BLaER1 treated with 17β-estradiol and CSF1 and Interleukin-3, amounts not matched to agents 10 nM and 100 nM (cell line): Measurements from ENCODE around the gene STK4.
A peak's percentile ranks its signal among the peaks of the same experiment; 100 is the strongest.

Source experiments
- H3K27ac ChIP-seq, 11 experiments: shearing (Covaris generic); formaldehyde crosslinking; 2 replicates each; pipeline ENCODE4 v1.8.1; 2022
- H3K27me3 ChIP-seq, 11 experiments: shearing (Covaris generic); formaldehyde crosslinking; 2 replicates each; pipeline ENCODE4 v1.8.1; 2022
- H3K36me3 ChIP-seq, 11 experiments: shearing (Covaris generic); formaldehyde crosslinking; 2 replicates each; pipeline ENCODE4 v1.8.1; 2022
- H3K4me1 ChIP-seq, 10 experiments: shearing (Covaris generic); formaldehyde crosslinking; 2 replicates each; pipeline ENCODE4 v1.8.1; 2022
- H3K4me2 ChIP-seq, 11 experiments: shearing (Covaris generic); formaldehyde crosslinking; 2 replicates each; pipeline ENCODE4 v1.8.1; 2022
- H3K4me3 ChIP-seq, 10 experiments: shearing (Covaris generic); formaldehyde crosslinking; 2 replicates each; pipeline ENCODE4 v1.8.1; 2022
- H3K9ac ChIP-seq, 11 experiments: shearing (Covaris generic); formaldehyde crosslinking; 2 replicates each; pipeline ENCODE4 v1.8.1; 2022
- H3K9me3 ChIP-seq, 11 experiments: shearing (Covaris generic); formaldehyde crosslinking; replicated peaks in 1 of 11; 2 replicates each; pipeline ENCODE4 v1.8.1; 2022
- H4K20me1 ChIP-seq, 11 experiments: shearing (Covaris generic); formaldehyde crosslinking; 2 replicates each; pipeline ENCODE4 v1.8.1; 2022
- Cebpa-rat ChIP-seq, 11 experiments: shearing (Covaris generic); IDR thresholded peaks; 2 replicates each; pipeline ENCODE4 v1.8.1; 2022

STK4 gene

GRCh38 chr20:44988631-44989171 is 22.4 kb downstream of the STK4 start:
- no peaks in the 10 kb centered on the region for H3K9me3 ChIP-seq
- H3K9ac ChIP-seq, result no peak overlapping the region
- H3K4me2 ChIP-seq, result no peak overlapping the region
- H3K27me3 ChIP-seq, result no peaks in the 10 kb centered on the region
- TF ChIP-seq Cebpa-rat (IDR thresholded peaks at IDR 0.05), result no peak
- no peak overlapping the region for H3K27ac ChIP-seq
- H3K4me3 ChIP-seq, result no peak overlapping the region
- H3K4me1 ChIP-seq, result peaks cover 12 to 59% (median 33%) of the 10 kb centered on the region in 10 experiments
- H4K20me1 ChIP-seq, result peaks cover 0 to 11% (median 0%) of the 10 kb centered on the region in 11 experiments; a peak in 2 of 22 replicates
- peaks cover 57 to 91% (median 68%) of the 10 kb centered on the region in 11 experiments for H3K36me3 ChIP-seq

- H3K27ac ChIP-seq, result peak overlapping the region in 9 of 11 experiments; percentile 6 to 70 (median 52); a peak in 15 of 22 replicates
- peak overlapping the region in 1 of 10 experiments; percentile 21; a peak in 1 of 20 replicates for H3K4me3 ChIP-seq
- H3K9ac ChIP-seq, result peak overlapping the region in 6 of 11 experiments; percentile 15 to 67 (median 28); a peak in 7 of 22 replicates
- H3K4me2 ChIP-seq, result peak overlapping the region; percentile 0 to 92 (median 38); a peak in 20 of 22 replicates
- peaks cover 50 to 87% (median 63%) of the 10 kb centered on the region in 11 experiments for H3K36me3 ChIP-seq
- H3K9me3 ChIP-seq, result no peaks in the 10 kb centered on the region
- no peaks in the 10 kb centered on the region for H3K27me3 ChIP-seq
- H3K4me1 ChIP-seq, result peaks cover 6 to 67% (median 29%) of the 10 kb centered on the region in 10 experiments
- TF ChIP-seq Cebpa-rat (IDR thresholded peaks at IDR 0.05), result no peak
- peaks cover 0 to 11% (median 0%) of the 10 kb centered on the region in 11 experiments; a peak in 3 of 22 replicates for H4K20me1 ChIP-seq
Observed at GRCh38 chr20:44990425-44990824, 24.1 kb downstream of the STK4 start.

- Histone ChIP-seq H3K36me3 (peaks cover 50 to 87% (median 63%) of the 10 kb centered on the region in 11 experiments), H3K4me1 (peaks cover 6 to 64% (median 30%) of the 10 kb centered on the region in 10 experiments), H3K4me3 (peak overlapping the region in 1 of 10 experiments; percentile 21; a peak in 1 of 20 replicates), H4K20me1 (peaks cover 0 to 11% (median 0%) of the 10 kb centered on the region in 11 experiments; a peak in 3 of 22 replicates), H3K4me2 (peak overlapping the region; percentile 0 to 92 (median 38); a peak in 19 of 22 replicates), H3K27ac (peak overlapping the region in 9 of 11 experiments; percentile 6 to 70 (median 52); a peak in 14 of 22 replicates), H3K27me3 (no peaks in the 10 kb centered on the region), H3K9ac (peak overlapping the region in 6 of 11 experiments; percentile 15 to 67 (median 28); a peak in 7 of 22 replicates), H3K9me3 (no peaks in the 10 kb centered on the region)
- no peak for TF ChIP-seq Cebpa-rat (IDR thresholded peaks at IDR 0.05)
Observed at GRCh38 chr20:44990957-44991356, 24.6 kb downstream of the STK4 start.

- Histone ChIP-seq H3K4me1 (peaks cover 6 to 54% (median 31%) of the 10 kb centered on the region in 10 experiments), H3K27me3 (no peaks in the 10 kb centered on the region), H3K36me3 (peaks cover 51 to 87% (median 63%) of the 10 kb centered on the region in 11 experiments), H4K20me1 (peaks cover 0 to 11% (median 0%) of the 10 kb centered on the region in 11 experiments; a peak in 4 of 22 replicates), H3K4me3 (peak overlapping the region in 2 of 10 experiments; percentile 22 to 26; a peak in 3 of 20 replicates), H3K27ac (peak overlapping the region in 10 of 11 experiments; percentile 26 to 72 (median 54); a peak in 18 of 22 replicates), H3K4me2 (peak overlapping the region in 9 of 11 experiments; percentile 23 to 87 (median 79); a peak in 17 of 22 replicates), H3K9ac (peak overlapping the region in 1 of 11 experiments; percentile 42; a peak in 1 of 22 replicates), H3K9me3 (no peaks in the 10 kb centered on the region)
- TF ChIP-seq Cebpa-rat (IDR thresholded peaks at IDR 0.05), result no peak
Observed at GRCh38 chr20:44993343-44993742, 27.0 kb downstream of the STK4 start.

GRCh38 chr20:44997171-44997570 is 30.9 kb downstream of the STK4 start:
- Histone ChIP-seq H3K27me3 (no peaks in the 10 kb centered on the region), H3K36me3 (peaks cover 75 to 90% (median 81%) of the 10 kb centered on the region in 11 experiments), H3K4me3 (no peak overlapping the region), H3K9me3 (no peaks in the 10 kb centered on the region), H3K4me1 (peaks cover 0 to 24% (median 16%) of the 10 kb centered on the region in 10 experiments; a peak in 16 of 20 replicates), H3K9ac (no peak overlapping the region), H4K20me1 (peaks cover 0 to 15% (median 0%) of the 10 kb centered on the region in 11 experiments; a peak in 4 of 22 replicates), H3K4me2 (no peak overlapping the region), H3K27ac (no peak overlapping the region)
- no peak for TF ChIP-seq Cebpa-rat (IDR thresholded peaks at IDR 0.05)

- H3K4me2 ChIP-seq, result no peak overlapping the region
- H3K4me1 ChIP-seq, result peaks cover 0 to 19% (median 12%) of the 10 kb centered on the region in 10 experiments; a peak in 16 of 20 replicates
- no peak for TF ChIP-seq Cebpa-rat (IDR thresholded peaks at IDR 0.05)
- peaks cover 0 to 15% (median 0%) of the 10 kb centered on the region in 11 experiments; a peak in 4 of 22 replicates for H4K20me1 ChIP-seq
- H3K9me3 ChIP-seq, result no peaks in the 10 kb centered on the region
- H3K4me3 ChIP-seq, result no peak overlapping the region
- no peak overlapping the region for H3K27ac ChIP-seq
- H3K9ac ChIP-seq, result no peak overlapping the region
- H3K36me3 ChIP-seq, result peaks cover 80 to 90% (median 81%) of the 10 kb centered on the region in 11 experiments
- H3K27me3 ChIP-seq, result no peaks in the 10 kb centered on the region
Observed at GRCh38 chr20:44997668-44998067, 31.4 kb downstream of the STK4 start.

GRCh38 chr20:45008521-45009049 is 42.3 kb downstream of the STK4 start:
- peaks cover 68 to 93% (median 85%) of the 10 kb centered on the region in 11 experiments for H3K36me3 ChIP-seq
- no peak overlapping the region for H3K27ac ChIP-seq

GRCh38 chr20:45010399-45010828 is 44.1 kb downstream of the STK4 start:
- TF ChIP-seq Cebpa-rat (IDR thresholded peaks at IDR 0.05), result no peak
- Histone ChIP-seq H3K4me1 (peaks cover 0 to 8% (median 2%) of the 10 kb centered on the region in 10 experiments; a peak in 3 of 20 replicates), H3K27ac (no peak overlapping the region), H3K4me2 (no peak overlapping the region), H3K9me3 (peaks cover 0 to 7% (median 0%) of the 10 kb centered on the region in 11 experiments; a peak in 1 of 22 replicates), H3K9ac (no peak overlapping the region), H4K20me1 (peaks cover 8 to 84% (median 31%) of the 10 kb centered on the region in 11 experiments; a peak in 17 of 22 replicates), H3K4me3 (no peak overlapping the region), H3K27me3 (no peaks in the 10 kb centered on the region), H3K36me3 (peaks cover 65 to 91% (median 84%) of the 10 kb centered on the region in 11 experiments)

More at GRCh38 chr20:45008521-45009049, 42.3 kb downstream of the STK4 start:
- Histone ChIP-seq H3K4me3 (no peak overlapping the region), H3K4me2 (no peak overlapping the region), H3K4me1 (peaks cover 0 to 6% (median 0%) of the 10 kb centered on the region in 10 experiments; a peak in 1 of 20 replicates), H3K27me3 (no peaks in the 10 kb centered on the region), H4K20me1 (peaks cover 5 to 65% (median 31%) of the 10 kb centered on the region in 11 experiments; a peak in 17 of 22 replicates), H3K9me3 (peaks cover 0 to 7% (median 0%) of the 10 kb centered on the region in 11 experiments; a peak in 1 of 22 replicates), H3K9ac (no peak overlapping the region)
- no peak for TF ChIP-seq Cebpa-rat (IDR thresholded peaks at IDR 0.05)
